DMS79 (cell line): ENCODE measurements around the gene GPR32.
"Not testable (repeated sequence)": the region's sequence is repeated elsewhere in the genome, so short reads cannot be mapped to it uniquely, and the experiment has no call there.

Source experiments
- DNase-seq: peaks from one replicate; lab custom pipeline; 2025; lab: John Stamatoyannopoulos, UW

GPR32 gene

GRCh38 chr19:50801107-50801506 is 30.8 kb downstream of the GPR32 start:
- no peak for DNase-seq

- peak; percentile 13 for DNase-seq
These were observed 33.6 kb downstream of the GPR32 start for GRCh38 chr19:50803633-50804419.

GRCh38 chr19:50804420-50805272 is 34.4 kb downstream of the GPR32 start:
- DNase-seq, result peak; percentile 76

GRCh38 chr19:50808856-50809255 is 38.6 kb downstream of the GPR32 start:
- no peak for DNase-seq

GRCh38 chr19:50811622-50812238 is 41.5 kb downstream of the GPR32 start:
- not testable (repeated sequence) for DNase-seq

- DNase-seq, result no peak
These were observed 42.2 kb downstream of the GPR32 start for GRCh38 chr19:50812474-50812873.

- no peak for DNase-seq
These were observed 44.6 kb downstream of the GPR32 start for GRCh38 chr19:50814883-50815282.

GRCh38 chr19:50815439-50815838 is 45.2 kb downstream of the GPR32 start:
- no peak for DNase-seq

GRCh38 chr19:50817941-50818858 is 47.9 kb downstream of the GPR32 start:
- no peak for DNase-seq

- no peak for DNase-seq
These were observed 48.7 kb downstream of the GPR32 start for GRCh38 chr19:50818859-50819472.

- no peak for DNase-seq
These were observed 49.4 kb downstream of the GPR32 start for GRCh38 chr19:50819636-50820035.

- no peak for DNase-seq
These were observed 49.8 kb downstream of the GPR32 start for GRCh38 chr19:50820086-50820485.

- no peak for DNase-seq
These were observed 50.4 kb downstream of the GPR32 start for GRCh38 chr19:50820549-50821247.

- DNase-seq, result no peak
These were observed 51.0 kb downstream of the GPR32 start for GRCh38 chr19:50821248-50821612.
